Uterus (tissue), 4 donors: ENCODE measurements around the gene PCDHB16. TPM values are rescaled to one million over a fixed set of nuclear protein-coding genes. Genes with fewer than 3 reads are reported as not detected.
"Not testable (repeated sequence)": the region's sequence is repeated elsewhere in the genome, so short reads cannot be mapped to it uniquely, and the experiment has no call there.

Source experiments
- DNase-seq, 2 donors: peaks; one replicate each; pipeline ENCODE4 v3.0.0-alpha.2; 2019 to 2020
- H3K27ac ChIP-seq, 2 donors: fragments of 200-600 bp; sonication (generic); 1 replicate in 1 of 2; 2 replicates in 1 of 2; pipeline ENCODE4 v1.5.1; 2016 to 2018
- H3K27me3 ChIP-seq, 2 donors: fragments of 200-600 bp; sonication (generic); one replicate each; pipeline ENCODE4 v1.5.1; 2018 to 2019; ENCODE audit warnings: control low read depth in 1 of 2
- H3K36me3 ChIP-seq, 2 donors: fragments of 200-600 bp; sonication (generic); one replicate each; pipeline ENCODE4 v1.5.1; 2019; ENCODE audit warnings: control low read depth in 1 of 2
- H3K4me1 ChIP-seq, 2 donors: fragments of 200-600 bp; sonication (generic); one replicate each; pipeline ENCODE4 v1.5.1; 2018 to 2019; ENCODE audit warnings: control low read depth in 1 of 2
- H3K4me3 ChIP-seq, 2 donors: fragments of 200-600 bp; sonication (generic); 1 replicate in 1 of 2; 2 replicates in 1 of 2; pipeline ENCODE4 v1.5.1; 2018 to 2019; ENCODE audit warnings: mild to moderate bottlenecking in 1 of 2
- H3K9me3 ChIP-seq, 2 donors: fragments of 200-600 bp; sonication (generic); one replicate each; pipeline ENCODE4 v1.5.1; 2019; ENCODE audit warnings: control low read depth in 1 of 2
- POLR2A ChIP-seq, 2 donors: fragments of 450-650 bp; IDR thresholded peaks; one replicate each; pipeline ENCODE4 v1.6.1; 2016; ENCODE audit warnings: antibody characterized with exemption in 2 of 2, mild to moderate bottlenecking in 1 of 2, moderate library complexity in 1 of 2
- intact Hi-C: fragments of 100-400 bp; cut with DNase I; formaldehyde crosslinking; loops from one replicate; pipeline ENCODE4 v1.15.1; 2023; ENCODE audit warnings: low total_unique reads
- total RNA-seq, 4 donors: library from RNA; depleted of rRNA in 3 of 4; stranded (reverse); fragments of >200 nt in 3 of 4; gene quantifications; one replicate each; pipeline versions ENCODE4 v1.1.0 to v1.2.4, GENCODE V29; 2014 to 2023
- TF ChIP-seq, protein P1 (sequence below), 4 experiments: fragments of 200-600 bp in 2 of 4; fragments of 450-650 bp in 2 of 4; sonication (generic) in 2 of 4; IDR thresholded peaks; one replicate each; pipeline ENCODE4 v1.5.1; 2016 to 2019; ENCODE audit warnings: antibody characterized with exemption in 4 of 4, mild to moderate bottlenecking in 2 of 4, moderate library complexity in 1 of 4
- donor health status: DM: yes; HTN: yes; CAD: no.

The PCDHB16 gene
- total RNA-seq, 4 donors from 2014 or later: 3.8 to 10.2 (median 5.0) TPM

DNA sequence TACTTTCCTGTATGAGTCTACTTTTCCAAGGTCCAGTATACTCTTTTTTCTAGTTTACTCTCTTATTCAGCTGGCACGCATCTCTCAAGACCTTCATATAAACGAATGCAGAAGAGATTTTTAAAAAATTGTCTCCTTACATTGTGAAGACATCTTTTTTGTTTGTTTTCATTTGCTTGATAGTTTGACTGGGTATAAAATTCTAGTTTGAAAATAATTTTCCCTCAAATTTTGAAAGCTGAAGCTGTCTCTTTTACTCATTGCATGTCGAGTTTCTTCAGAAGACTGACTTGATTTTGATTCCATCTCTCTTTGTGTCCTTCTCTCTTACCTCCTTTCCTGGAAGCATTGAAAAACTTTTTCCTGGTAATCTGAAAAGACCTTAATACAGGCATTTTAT is 14.2 kb downstream of the PCDHB16 start:
- Histone ChIP-seq H3K27ac (no peak overlapping the region), H3K36me3 (no peaks in the 10 kb centered on the region), H3K4me3 (no peak overlapping the region), H3K9me3 (peaks cover 0 to 66% of the 10 kb centered on the region in 2 donors), H3K4me1 (no peaks in the 10 kb centered on the region), H3K27me3 (no peaks in the 10 kb centered on the region)
- no peak for DNase-seq
- intact Hi-C loops: no loop called here
- no peak for TF ChIP-seq POLR2A (IDR thresholded peaks at IDR 0.05)
- TF ChIP-seq, protein P1, sequence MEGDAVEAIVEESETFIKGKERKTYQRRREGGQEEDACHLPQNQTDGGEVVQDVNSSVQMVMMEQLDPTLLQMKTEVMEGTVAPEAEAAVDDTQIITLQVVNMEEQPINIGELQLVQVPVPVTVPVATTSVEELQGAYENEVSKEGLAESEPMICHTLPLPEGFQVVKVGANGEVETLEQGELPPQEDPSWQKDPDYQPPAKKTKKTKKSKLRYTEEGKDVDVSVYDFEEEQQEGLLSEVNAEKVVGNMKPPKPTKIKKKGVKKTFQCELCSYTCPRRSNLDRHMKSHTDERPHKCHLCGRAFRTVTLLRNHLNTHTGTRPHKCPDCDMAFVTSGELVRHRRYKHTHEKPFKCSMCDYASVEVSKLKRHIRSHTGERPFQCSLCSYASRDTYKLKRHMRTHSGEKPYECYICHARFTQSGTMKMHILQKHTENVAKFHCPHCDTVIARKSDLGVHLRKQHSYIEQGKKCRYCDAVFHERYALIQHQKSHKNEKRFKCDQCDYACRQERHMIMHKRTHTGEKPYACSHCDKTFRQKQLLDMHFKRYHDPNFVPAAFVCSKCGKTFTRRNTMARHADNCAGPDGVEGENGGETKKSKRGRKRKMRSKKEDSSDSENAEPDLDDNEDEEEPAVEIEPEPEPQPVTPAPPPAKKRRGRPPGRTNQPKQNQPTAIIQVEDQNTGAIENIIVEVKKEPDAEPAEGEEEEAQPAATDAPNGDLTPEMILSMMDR (IDR thresholded peaks at IDR 0.05): no peak

DNA sequence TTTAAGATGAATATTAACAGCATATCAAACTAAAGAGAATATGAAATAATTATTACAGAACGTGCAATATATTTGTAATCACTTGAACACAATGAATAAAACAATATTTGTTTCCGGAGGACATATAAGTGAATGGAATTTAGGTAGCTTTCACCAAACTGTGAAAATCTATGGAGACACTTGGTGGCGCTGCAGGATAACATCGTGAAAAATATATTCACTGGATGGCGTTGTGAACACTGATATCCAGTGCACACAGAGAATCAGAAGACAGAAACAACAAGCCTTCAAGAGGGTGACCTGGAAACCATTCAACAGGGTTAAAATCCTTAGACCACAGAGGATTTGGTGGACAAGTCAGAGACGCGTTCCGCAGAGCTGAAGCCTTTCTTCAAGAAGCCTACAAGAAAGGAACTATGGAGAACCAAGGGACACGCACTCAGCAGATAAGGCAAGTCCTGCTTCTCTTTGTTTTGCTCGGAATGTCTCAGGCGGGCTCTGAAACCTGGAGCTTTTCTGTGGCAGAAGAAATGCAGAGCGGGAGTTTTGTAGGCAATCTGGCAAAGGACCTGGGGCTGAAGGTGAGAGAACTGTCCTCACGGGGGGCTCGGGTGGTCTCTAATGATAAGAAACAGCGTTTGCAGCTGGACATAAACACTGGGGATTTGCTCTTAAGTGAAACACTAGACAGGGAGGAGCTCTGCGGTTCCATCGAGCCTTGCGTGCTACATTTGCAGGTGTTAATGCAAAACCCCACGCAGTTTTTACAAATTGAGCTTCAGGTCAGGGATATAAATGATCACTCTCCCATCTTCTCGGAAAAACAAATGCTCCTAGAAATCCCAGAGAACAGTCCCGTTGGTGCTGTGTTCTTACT is 17.4 kb downstream of the PCDHB16 start, which contains the start of gene PCDHB11:
Gene PCDHB11 (plus strand): TSS at position 269 of the 877 bp plus-strand sequence. CDS start 148 bp downstream, at position 417.
- no peak for TF ChIP-seq POLR2A (IDR thresholded peaks at IDR 0.05)
- TF ChIP-seq, protein P1 (IDR thresholded peaks at IDR 0.05): no peak
- DNase-seq: no peak
- intact Hi-C loops: no loop called here
- Histone ChIP-seq H3K27me3 (no peaks in the 10 kb centered on the region), H3K36me3 (no peaks in the 10 kb centered on the region), H3K4me1 (no peaks in the 10 kb centered on the region), H3K9me3 (peaks cover 0 to 74% of the 10 kb centered on the region in 2 donors), H3K4me3 (no peak within 1 kb of the TSS), H3K27ac (no peak within 1 kb of the TSS)

DNA sequence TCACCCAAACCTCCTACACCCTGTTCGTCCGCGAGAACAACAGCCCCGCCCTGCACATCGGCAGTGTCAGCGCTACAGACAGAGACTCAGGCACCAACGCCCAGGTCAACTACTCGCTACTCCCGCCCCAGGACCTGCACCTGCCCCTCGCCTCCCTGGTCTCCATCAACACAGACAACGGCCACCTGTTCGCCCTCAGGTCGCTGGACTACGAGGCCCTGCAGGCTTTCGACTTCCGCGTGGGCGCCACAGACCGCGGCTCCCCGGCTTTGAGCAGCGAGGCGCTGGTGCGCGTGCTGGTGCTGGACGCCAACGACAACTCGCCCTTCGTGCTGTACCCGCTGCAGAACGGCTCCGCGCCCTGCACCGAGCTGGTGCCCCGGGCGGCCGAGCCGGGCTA is 18.9 kb downstream of the PCDHB16 start:
- H3K4me1 ChIP-seq, H3K27me3 ChIP-seq, H3K36me3 ChIP-seq, DNase-seq, H3K27ac ChIP-seq, H3K4me3 ChIP-seq, intact Hi-C loops: not testable (repeated sequence)
- peaks cover 0 to 81% of the 10 kb centered on the region in 2 donors for H3K9me3 ChIP-seq

DNA sequence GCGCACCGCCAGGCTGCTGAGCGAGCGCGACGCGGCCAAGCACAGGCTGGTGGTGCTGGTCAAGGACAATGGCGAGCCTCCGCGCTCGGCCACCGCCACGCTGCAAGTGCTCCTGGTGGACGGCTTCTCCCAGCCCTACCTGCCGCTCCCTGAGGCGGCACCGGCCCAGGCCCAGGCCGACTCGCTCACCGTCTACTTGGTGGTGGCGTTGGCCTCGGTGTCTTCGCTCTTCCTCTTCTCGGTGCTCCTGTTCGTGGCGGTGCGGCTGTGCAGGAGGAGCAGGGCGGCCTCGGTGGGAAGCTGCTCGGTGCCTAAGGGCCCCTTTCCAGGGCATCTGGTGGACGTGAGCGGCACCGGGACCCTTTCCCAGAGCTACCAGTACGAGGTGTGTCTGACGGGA is 19.5 kb downstream of the PCDHB16 start:
- intact Hi-C loops, DNase-seq, H3K36me3 ChIP-seq, H3K27ac ChIP-seq, H3K4me3 ChIP-seq, H3K4me1 ChIP-seq, H3K27me3 ChIP-seq: not testable (repeated sequence)
- H3K9me3 ChIP-seq: peaks cover 0 to 80% of the 10 kb centered on the region in 2 donors

DNA sequence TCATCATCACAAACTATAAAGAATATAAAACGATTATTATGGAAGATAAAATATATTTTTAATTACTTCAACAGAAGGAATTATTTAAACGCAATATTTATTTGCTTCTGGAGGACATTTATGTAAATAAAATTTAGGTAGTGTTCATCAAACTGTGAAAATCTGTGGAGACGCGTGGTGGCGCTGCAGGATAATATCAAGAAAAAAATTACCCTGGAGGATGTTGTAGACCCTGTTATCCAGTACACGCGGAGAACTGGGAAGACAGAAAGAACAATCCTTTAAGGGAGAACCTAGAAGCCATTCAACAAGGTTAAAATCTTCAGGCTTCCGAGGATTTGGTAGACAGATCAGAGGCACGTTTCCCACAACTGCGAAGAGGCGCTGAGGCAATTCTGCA is 26.3 kb downstream of the PCDHB16 start, which contains the start of gene PCDHB12:
Gene PCDHB12 (plus strand): TSS at position 242 of the 400 bp plus-strand sequence. CDS start 189 bp downstream, outside the sequence.
- DNase-seq: no peak
- no peak within 1 kb of the TSS for H3K27ac ChIP-seq
- TF ChIP-seq, protein P1 (IDR thresholded peaks at IDR 0.05): peak in 1 of 4 experiments; percentile 6
- no peak for TF ChIP-seq POLR2A (IDR thresholded peaks at IDR 0.05)
- peaks cover 0 to 66% of the 10 kb centered on the region in 2 donors for H3K9me3 ChIP-seq
- no peaks in the 10 kb centered on the region for H3K36me3 ChIP-seq
- no peaks in the 10 kb centered on the region for H3K4me1 ChIP-seq
- no peak within 1 kb of the TSS for H3K4me3 ChIP-seq
- no peaks in the 10 kb centered on the region for H3K27me3 ChIP-seq
- intact Hi-C loops: no loop called here

DNA sequence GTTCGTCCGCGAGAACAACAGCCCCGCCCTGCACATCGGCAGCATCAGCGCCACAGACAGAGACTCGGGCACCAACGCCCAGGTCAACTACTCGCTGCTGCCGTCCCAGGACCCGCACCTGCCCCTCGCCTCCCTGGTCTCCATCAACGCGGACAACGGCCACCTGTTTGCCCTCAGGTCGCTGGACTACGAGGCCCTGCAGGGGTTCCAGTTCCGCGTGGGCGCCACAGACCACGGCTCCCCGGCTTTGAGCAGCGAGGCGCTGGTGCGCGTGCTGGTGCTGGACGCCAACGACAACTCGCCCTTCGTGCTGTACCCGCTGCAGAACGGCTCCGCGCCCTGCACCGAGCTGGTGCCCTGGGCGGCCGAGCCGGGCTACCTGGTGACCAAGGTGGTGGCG is 28.1 kb downstream of the PCDHB16 start:
- DNase-seq, H3K4me3 ChIP-seq, intact Hi-C loops, H3K4me1 ChIP-seq, H3K27me3 ChIP-seq, H3K36me3 ChIP-seq, H3K27ac ChIP-seq: not testable (repeated sequence)
- H3K9me3 ChIP-seq: peaks cover 0 to 62% of the 10 kb centered on the region in 2 donors

DNA sequence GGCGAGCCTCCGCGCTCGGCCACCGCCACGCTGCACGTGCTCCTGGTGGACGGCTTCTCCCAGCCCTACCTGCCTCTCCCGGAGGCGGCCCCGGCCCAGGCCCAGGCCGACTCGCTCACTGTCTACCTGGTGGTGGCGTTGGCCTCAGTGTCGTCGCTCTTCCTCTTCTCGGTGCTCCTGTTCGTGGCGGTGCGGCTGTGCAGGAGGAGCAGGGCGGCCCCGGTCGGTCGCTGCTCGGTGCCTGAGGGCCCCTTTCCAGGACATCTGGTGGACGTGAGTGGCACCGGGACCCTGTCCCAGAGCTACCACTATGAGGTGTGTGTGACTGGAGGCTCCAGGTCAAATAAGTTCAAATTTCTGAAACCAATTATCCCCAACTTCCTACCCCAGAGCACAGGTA is 28.7 kb downstream of the PCDHB16 start:
- H3K27me3 ChIP-seq, H3K4me3 ChIP-seq, DNase-seq, H3K4me1 ChIP-seq, H3K36me3 ChIP-seq, intact Hi-C loops, H3K27ac ChIP-seq: not testable (repeated sequence)
- peaks cover 0 to 62% of the 10 kb centered on the region in 2 donors for H3K9me3 ChIP-seq
